K562 (cell line): ENCODE results near the gene SRRT. TPM values are rescaled to one million over a fixed set of nuclear protein-coding genes. Genes with fewer than 3 reads are reported as not detected.
A peak's percentile ranks its signal among the peaks of the same experiment; 100 is the strongest.

Experiments
- ATAC-seq: fragments of 200-7000 bp; cut with Tn5 transposase; 3 replicates; pipeline ENCODE4 v1.9.1; 2020; ENCODE audit warnings: moderate library complexity
- BruUV-seq: library from RNA; stranded (reverse); fragments of 400-500 nt; replicated peaks from 2 replicates; lab custom pipeline; 2021; lab: Mats Ljungman, UMichigan
- CTCF ChIA-PET: fragments of 300-600 bp; formaldehyde crosslinking; extraction: SDS; loops from one replicate; lab custom pipeline; 2021; ENCODE audit warnings: low intra/inter-chr PET ratio; lab: Yijun Ruan, JAX
- POLR2A ChIA-PET: fragments of 300-600, 350-650 bp; sonication (Branson Sonifier 250); formaldehyde crosslinking; extraction: SDS; loops from one replicate; lab custom pipeline; 2021; ENCODE audit warnings: antibody characterized with exemption, inconsistent platforms; lab: Yijun Ruan, JAX
- DNase-seq, 4 experiments: peaks; one replicate each; pipeline versions ENCODE4 v3.0.0 to v3.0.0-alpha.2; 2011 to 2018; ENCODE audit warnings: low spot score in 3 of 4, mixed read lengths in 3 of 4; ENCODE audit errors: extremely low read depth in 1 of 4
- FAIRE-seq: peaks from 2 replicates; lab custom pipeline; 2011; peaks lifted over from hg19 to GRCh38; lab: Jason Lieb, UNC
- H2AFZ ChIP-seq: 2 replicates; pipeline ENCODE4 v1.6.0; 2011; ENCODE audit warnings: low read depth, low read length, control low read depth, inconsistent platforms
- H3K27ac ChIP-seq: fragments of 200-600 bp; 3 replicates; pipeline ENCODE4 v1.8.0; 2011; ENCODE audit warnings: low read depth, mild to moderate bottlenecking, control low read depth, inconsistent platforms, low read length, moderate library complexity, mixed read lengths; ENCODE audit errors: extremely low read depth
- H3K27me3 ChIP-seq, 2 experiments: fragments of 300-600 bp in 1 of 2; 2 replicates in 1 of 2; 3 replicates in 1 of 2; pipeline versions ENCODE4 v1.6.0 to v1.8.0; 2011; ENCODE audit warnings: inconsistent platforms in 2 of 2, low read length in 2 of 2, mild to moderate bottlenecking in 1 of 2, mixed read lengths in 1 of 2, moderate library complexity in 1 of 2; ENCODE audit not compliant: control insufficient read depth in 2 of 2, insufficient read depth in 2 of 2
- H3K36me3 ChIP-seq: fragments of 300-600 bp; 3 replicates; pipeline ENCODE4 v1.8.0; 2011; ENCODE audit warnings: mild to moderate bottlenecking, low read length, inconsistent platforms; ENCODE audit not compliant: control insufficient read depth, insufficient read depth
- H3K4me1 ChIP-seq, 2 experiments: fragments of 200-600 bp in 1 of 2; replicated peaks in 1 of 2; 2 replicates in 1 of 2; 3 replicates in 1 of 2; pipeline versions ENCODE4 v1.5.1 to v1.8.0; 2011; ENCODE audit warnings: inconsistent platforms in 2 of 2, low read length in 2 of 2, mild to moderate bottlenecking in 1 of 2, mixed read lengths in 1 of 2, moderate library complexity in 1 of 2; ENCODE audit not compliant: control insufficient read depth in 2 of 2, insufficient read depth in 2 of 2
- H3K4me2 ChIP-seq: 2 replicates; pipeline ENCODE4 v1.6.1; 2011; ENCODE audit warnings: low read length, control low read depth, inconsistent platforms, mixed read lengths; ENCODE audit not compliant: insufficient read depth
- H3K4me3 ChIP-seq: fragments of 200-600 bp; sonication (generic), shearing (Covaris generic); 2 replicates; pipeline ENCODE4 v1.5.1; 2016; ENCODE audit warnings: control low read depth, inconsistent platforms
- H3K79me2 ChIP-seq: fragments of 200-600 bp; 3 replicates; pipeline ENCODE4 v1.8.0; 2011; ENCODE audit warnings: low read length, inconsistent platforms; ENCODE audit not compliant: control insufficient read depth, insufficient read depth
- H3K9ac ChIP-seq, 2 experiments: 2 replicates each; pipeline versions ENCODE4 v1.6.0 to v1.6.1; 2011; ENCODE audit warnings: low read depth in 2 of 2, low read length in 2 of 2, control low read depth in 1 of 2, inconsistent platforms in 1 of 2, mild to moderate bottlenecking in 1 of 2, mixed read lengths in 1 of 2; ENCODE audit not compliant: insufficient read depth in 1 of 2
- H3K9me1 ChIP-seq: one replicate; pipeline ENCODE4 v1.6.0; 2011; ENCODE audit warnings: inconsistent platforms, mild to moderate bottlenecking, low read length, moderate library complexity; ENCODE audit not compliant: control insufficient read depth, insufficient read depth
- H3K9me3 ChIP-seq: replicated peaks from 2 replicates; pipeline ENCODE4 v1.5.1; 2011; ENCODE audit warnings: low read depth, low read length, inconsistent platforms; ENCODE audit not compliant: control insufficient read depth, insufficient read depth
- H4K20me1 ChIP-seq: replicated peaks from 2 replicates; pipeline ENCODE4 v1.6.1; 2011; ENCODE audit warnings: low read length, inconsistent platforms, mixed read lengths; ENCODE audit not compliant: control insufficient read depth, insufficient read depth
- ATF1 ChIP-seq, 2 experiments: fragments of 450-650 bp in 1 of 2; IDR thresholded peaks; 2 replicates each; pipeline ENCODE4 v1.6.1; 2016; ENCODE audit warnings: missing compliant biosample characterization in 1 of 2, missing genetic modification characterization in 1 of 2
- CCAR2 ChIP-seq: fragments of 200-400 bp; formaldehyde crosslinking; IDR thresholded peaks from 2 replicates; pipeline ENCODE4 v1.6.1; 2017; ENCODE audit warnings: mild to moderate bottlenecking, low read depth, low read length
- CHCHD3 ChIP-seq: fragments of 250-450 bp; sonication (Bioruptor Pico); IDR thresholded peaks from 2 replicates; pipeline ENCODE4 v2.1.2; 2022; ENCODE audit warnings: mild to moderate bottlenecking
- CREB1 ChIP-seq, 2 experiments: sonication (generic) in 1 of 2; formaldehyde crosslinking in 1 of 2; IDR thresholded peaks; 2 replicates each; pipeline versions ENCODE4 v1.6.1 to v1.8.0; 2012 to 2022; ENCODE audit warnings: inconsistent platforms in 1 of 2, mild to moderate bottlenecking in 1 of 2, missing genetic modification reagents in 1 of 2, moderate library complexity in 1 of 2
- CREM ChIP-seq: IDR thresholded peaks from 2 replicates; pipeline ENCODE4 v1.6.1; 2014; ENCODE audit warnings: antibody characterized with exemption, low read depth
- DMBX1 ChIP-seq: fragments of 250-450 bp; sonication (Bioruptor Pico); IDR thresholded peaks from 2 replicates; pipeline ENCODE4 v1.8.0; 2022; ENCODE audit warnings: inconsistent platforms, mild to moderate bottlenecking, moderate library complexity, borderline replicate concordance
- EHMT2 ChIP-seq: fragments of 450-650 bp; IDR thresholded peaks from 2 replicates; pipeline ENCODE4 v1.6.1; 2018; ENCODE audit warnings: antibody characterized with exemption
- FOXK2 ChIP-seq, 2 experiments: fragments of 450-650 bp; IDR thresholded peaks in 1 of 2; conservative IDR thresholded peaks in 1 of 2; 2 replicates each; pipeline ENCODE4 v1.6.1; 2016; ENCODE audit warnings: low read depth in 2 of 2, mild to moderate bottlenecking in 1 of 2
- MECOM ChIP-seq: fragments of 250-450 bp; sonication (Bioruptor Pico); IDR thresholded peaks from 2 replicates; pipeline ENCODE4 v1.8.0; 2022; ENCODE audit warnings: inconsistent platforms
- MEIS2 ChIP-seq: fragments of 450-650 bp; IDR thresholded peaks from 2 replicates; pipeline ENCODE4 v1.6.1; 2014; ENCODE audit warnings: mild to moderate bottlenecking; ENCODE audit not compliant: partially characterized antibody
- MTA2 ChIP-seq: fragments of 450-650 bp; IDR thresholded peaks from 2 replicates; pipeline ENCODE4 v1.6.1; 2016; ENCODE audit warnings: low read depth
- PHB2 ChIP-seq: fragments of 450-650 bp; IDR thresholded peaks from 2 replicates; pipeline ENCODE4 v1.6.1; 2017; ENCODE audit warnings: low read depth
- SAFB ChIP-seq: fragments of 200-400 bp; formaldehyde crosslinking; IDR thresholded peaks from 2 replicates; pipeline ENCODE4 v1.6.1; 2017; ENCODE audit warnings: low read depth, low read length, borderline replicate concordance
- SIN3A ChIP-seq, 2 experiments: fragments of 150-350 bp in 1 of 2; IDR thresholded peaks; 2 replicates each; pipeline ENCODE4 v1.6.1; 2011 to 2016; ENCODE audit warnings: borderline replicate concordance in 2 of 2, low read depth in 2 of 2, low read length in 2 of 2, mild to moderate bottlenecking in 2 of 2, moderate library complexity in 2 of 2; ENCODE audit not compliant: control insufficient read depth in 1 of 2
- SMAD4 ChIP-seq: fragments of 250-450 bp; sonication (Bioruptor Pico); conservative IDR thresholded peaks from 2 replicates; pipeline ENCODE4 v1.8.0; 2021; ENCODE audit warnings: inconsistent platforms, mild to moderate bottlenecking, moderate library complexity
- SOX6 ChIP-seq: fragments of 450-650 bp; IDR thresholded peaks from 2 replicates; pipeline ENCODE4 v1.6.1; 2014; ENCODE audit warnings: mild to moderate bottlenecking
- STAT5A ChIP-seq: IDR thresholded peaks from 2 replicates; pipeline ENCODE4 v1.6.1; 2012; ENCODE audit warnings: low read length, inconsistent platforms, borderline replicate concordance
- TAL1 ChIP-seq: fragments of 450-650 bp; IDR thresholded peaks from 2 replicates; pipeline ENCODE4 v1.6.1; 2016; ENCODE audit warnings: mild to moderate bottlenecking
- ZNF785 ChIP-seq: fragments of 250-450 bp; sonication (Bioruptor Pico); IDR thresholded peaks from 2 replicates; pipeline ENCODE4 v1.4.0; 2020; ENCODE audit warnings: mild to moderate bottlenecking
- WGBS: fragments of 100-300 bp; shearing (Covaris generic); methylation state at CpG from one replicate; pipeline ENCODE4 v1.1.6; 2016; ENCODE audit warnings: low coverage, mixed read lengths; ENCODE audit not compliant: insufficient coverage; ENCODE audit errors: missing lambda C conversion rate; 5-methylcytosine and 5-hydroxymethylcytosine counted together
- in situ Hi-C: fragments of 300-500 bp; cut with MboI; formaldehyde crosslinking; loops from 4 replicates; pipeline ENCODE4 v1.15.0; 2018; ENCODE audit warnings: inconsistent platforms, mixed read lengths
- intact Hi-C: fragments of 100-400 bp; cut with micrococcal nuclease; formaldehyde crosslinking; loops from 2 replicates; pipeline ENCODE4 v1.14.2; 2022
- polyA plus RNA-seq, 8 experiments: library from polyadenylated mRNA; depleted of rRNA in 4 of 8; stranded (reverse) in 5 of 8; unstranded in 3 of 8; fragments of >200 nt; fragmentation: Nextera tagmentation in 2 of 8; fragmentation: Illumina TruSeq in 1 of 8; extraction: Ambion mirVana in 2 of 8; extraction: Trizol in 1 of 8; gene quantifications; 2 replicates each; pipeline versions ENCODE4 v1.2.1 to v1.2.3, GENCODE V29; 2011 to 2014; ENCODE audit warnings: inconsistent platforms in 1 of 8, missing spikeins in 1 of 8
- total RNA-seq, 7 experiments: library from RNA; depleted of rRNA in 6 of 7; stranded (reverse); fragments of >200 nt in 6 of 7; fragmentation: Illumina TruSeq in 2 of 7; extraction: Trizol in 2 of 7; gene quantifications; 2 replicates each; pipeline versions ENCODE4 v1.2.1 to v1.2.3, GENCODE V29; 2011 to 2021; ENCODE audit warnings: low replicate concordance in 1 of 7
- TF ChIP-seq, protein P1 (sequence below): sonication (generic); formaldehyde crosslinking; IDR thresholded peaks from 2 replicates; pipeline ENCODE4 v1.8.1; 2023; ENCODE audit warnings: mild to moderate bottlenecking, missing genetic modification reagents
- TF ChIP-seq, protein P2 (sequence below): fragments of 450-650 bp; IDR thresholded peaks from 2 replicates; pipeline ENCODE4 v1.6.1; 2016

The SRRT gene
- total and polyA plus RNA-seq, 9 of the 15 experiments (the other 6 are each of a cell fraction or from before 2014, with no cell fraction given): 10.3 to 263 (median 84.4) TPM

DNA sequence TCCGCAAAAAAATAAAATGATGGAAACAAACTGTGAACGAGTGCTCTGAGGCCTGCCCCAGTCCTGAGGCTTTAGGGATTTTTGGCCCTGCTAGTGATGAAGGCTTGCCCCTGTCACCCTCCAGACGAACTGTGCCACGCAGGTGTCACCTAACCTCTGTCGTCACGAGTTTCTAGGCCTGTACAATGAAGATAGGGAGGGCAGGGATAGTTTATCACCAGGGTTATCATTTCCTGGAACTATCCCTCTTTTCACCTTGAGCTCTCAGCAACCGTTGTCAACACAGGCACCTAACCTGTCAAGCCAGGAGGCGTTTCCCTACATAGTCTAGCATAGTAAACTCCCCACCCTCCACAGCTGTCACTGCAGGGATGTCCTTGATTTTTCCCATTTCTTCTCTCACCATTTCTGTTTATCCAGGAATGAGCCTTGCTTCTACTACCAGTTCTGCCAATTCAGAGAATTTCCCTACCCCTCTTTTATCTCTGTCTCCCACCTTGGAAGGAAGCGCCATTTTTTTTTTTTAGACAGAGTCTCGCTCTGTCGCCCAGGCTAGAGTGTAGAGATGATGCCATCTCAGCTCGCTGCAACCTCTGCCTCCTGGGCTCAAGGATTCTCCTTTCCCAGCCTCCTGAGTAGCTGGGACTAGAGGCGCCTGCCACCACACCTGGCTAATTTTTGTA is 23.0 kb downstream of the SRRT start:
- Histone ChIP-seq H3K9me3 (no peaks in the 10 kb centered on the region), H3K4me2 (peak overlapping the region; percentile 51), H3K4me1 (peaks cover 30 to 62% of the 10 kb centered on the region in 2 experiments), H3K4me3 (no peak overlapping the region), H3K27ac (peak overlapping the region; percentile 48), H3K9me1 (no peaks in the 10 kb centered on the region), H4K20me1 (no peaks in the 10 kb centered on the region), H3K36me3 (no peaks in the 10 kb centered on the region), H3K79me2 (no peaks in the 10 kb centered on the region; the same call in 2 of the 3 replicates), H3K27me3 (no peaks in the 10 kb centered on the region), H3K9ac (peak overlapping the region; percentile 6 to 86; a peak in 1 of 4 replicates), H2AFZ (peak overlapping the region; percentile 21; the same call in 1 of the 2 replicates)
- DNase-seq (peak; percentile 68 to 83 (median 73)), ATAC-seq (peak; percentile 25), FAIRE-seq (peak; percentile 82)
- in situ Hi-C loops (no loop called here), intact Hi-C loops (loop anchor here (1.0 to 5.0 kb wide), 6 partner anchors 68 to 384 kb away; no protein-coding TSS in a partner anchor)
- ChIA-PET POLR2A (interaction anchor here (0.6 to 2.1 kb wide), 8 partner anchors 8 to 169 kb away, joined by 3 to 7 read pairs (median 3); partner anchors contain the start of genes SRRT and UFSP1), CTCF (interaction anchor here (0.5 to 3.1 kb wide), 5 partner anchors 162 to 294 kb away, joined by 3 to 44 read pairs (median 3); no protein-coding TSS in a partner anchor)
- 11% methylated on average over 12 of the region's 13 CpGs for WGBS
- no TSS peak for BruUV-seq
- TF ChIP-seq CHCHD3 (CRISPR knock-in tag) (no peak), PHB2 (peak; percentile 48; the same call in 1 of the 2 replicates), SIN3A (IDR thresholded peaks at IDR 0.05; ENCODE audit: borderline replicate concordance in 2 of 2, control insufficient read depth in 1 of 2, low read depth in 2 of 2, low read length in 2 of 2) (peak in 1 of 2 experiments; percentile 24; a peak in 1 of 4 replicates), CCAR2 (no peak), MTA2 (peak; percentile 23; the same call in 1 of the 2 replicates), CREM (peak; percentile 64; the same call in 1 of the 2 replicates), MEIS2 (peak; percentile 84), ZNF785 (no peak), ATF1 (CRISPR knock-in tag; IDR thresholded peaks at IDR 0.05) (no peak), ATF1 (tag; IDR thresholded peaks at IDR 0.05) (peak; percentile 51), MECOM (CRISPR knock-in tag) (0 out of 2 replicates have a peak, but pooled peaks have one; percentile 12), EHMT2 (peak; percentile 49; the same call in 1 of the 2 replicates), SMAD4 (CRISPR knock-in tag) (0 out of 2 replicates have a peak, but pooled peaks have one; percentile 5), SOX6 (peak; percentile 37; the same call in 1 of the 2 replicates), STAT5A (peak; percentile 92), SAFB (no peak), DMBX1 (CRISPR knock-in tag) (no peak), FOXK2 (conservative IDR thresholded peaks at IDR 0.05 in 1 of 2, IDR thresholded peaks at IDR 0.05 in 1 of 2; ENCODE audit: low read depth in 2 of 2) (peak; percentile 45 to 53; a peak in 2 of 4 replicates), CREB1 (IDR thresholded peaks at IDR 0.05) (0 out of 2 replicates have a peak, but pooled peaks have one; percentile 23), CREB1 (CRISPR knock-in tag; IDR thresholded peaks at IDR 0.05) (no peak), TAL1 (peak; percentile 78)
- TF ChIP-seq, protein P1, sequence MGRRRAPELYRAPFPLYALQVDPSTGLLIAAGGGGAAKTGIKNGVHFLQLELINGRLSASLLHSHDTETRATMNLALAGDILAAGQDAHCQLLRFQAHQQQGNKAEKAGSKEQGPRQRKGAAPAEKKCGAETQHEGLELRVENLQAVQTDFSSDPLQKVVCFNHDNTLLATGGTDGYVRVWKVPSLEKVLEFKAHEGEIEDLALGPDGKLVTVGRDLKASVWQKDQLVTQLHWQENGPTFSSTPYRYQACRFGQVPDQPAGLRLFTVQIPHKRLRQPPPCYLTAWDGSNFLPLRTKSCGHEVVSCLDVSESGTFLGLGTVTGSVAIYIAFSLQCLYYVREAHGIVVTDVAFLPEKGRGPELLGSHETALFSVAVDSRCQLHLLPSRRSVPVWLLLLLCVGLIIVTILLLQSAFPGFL (CRISPR knock-in tag): peak; percentile 7; the same call in 1 of the 2 replicates
- TF ChIP-seq, protein P2, sequence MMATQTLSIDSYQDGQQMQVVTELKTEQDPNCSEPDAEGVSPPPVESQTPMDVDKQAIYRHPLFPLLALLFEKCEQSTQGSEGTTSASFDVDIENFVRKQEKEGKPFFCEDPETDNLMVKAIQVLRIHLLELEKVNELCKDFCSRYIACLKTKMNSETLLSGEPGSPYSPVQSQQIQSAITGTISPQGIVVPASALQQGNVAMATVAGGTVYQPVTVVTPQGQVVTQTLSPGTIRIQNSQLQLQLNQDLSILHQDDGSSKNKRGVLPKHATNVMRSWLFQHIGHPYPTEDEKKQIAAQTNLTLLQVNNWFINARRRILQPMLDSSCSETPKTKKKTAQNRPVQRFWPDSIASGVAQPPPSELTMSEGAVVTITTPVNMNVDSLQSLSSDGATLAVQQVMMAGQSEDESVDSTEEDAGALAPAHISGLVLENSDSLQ: peak; percentile 67
